Stimulated activated CD4-positive, alpha-beta T cell treated with anti-CD3 and anti-CD28 coated beads, Interleukin-15, amount 100 ng/mL, for 1 hour (primary cell): ENCODE results near the gene DENND1C.

ENCODE experiments used
- DNase-seq, 2 donors: peaks; one replicate each; pipeline ENCODE4 v3.0.0-alpha.2; 2020; ENCODE audit warnings: low read depth in 1 of 2, low spot score in 1 of 2

Gene DENND1C

GRCh38 chr19:6481541-6482342 lies at the start of gene DENND1C:
Gene DENND1C (minus strand): TSS chr19:6481787. CDS start chr19:6481695, 92 bp downstream.
- DNase-seq: peak; percentile 43 to 47

GRCh38 chr19:6530386-6531162 lies 49.0 kb upstream of the DENND1C start, which contains the start of gene TNFSF9:
Gene TNFSF9 (plus strand): TSS chr19:6531026. CDS start chr19:6531037, 11 bp downstream.
- DNase-seq: peak; percentile 73 to 76

- DNase-seq: no peak
Observed at GRCh38 chr19:6529937-6530385, 48.4 kb upstream of the DENND1C start.

- DNase-seq: no peak
Observed at GRCh38 chr19:6529351-6529750, 47.8 kb upstream of the DENND1C start.

DNA sequence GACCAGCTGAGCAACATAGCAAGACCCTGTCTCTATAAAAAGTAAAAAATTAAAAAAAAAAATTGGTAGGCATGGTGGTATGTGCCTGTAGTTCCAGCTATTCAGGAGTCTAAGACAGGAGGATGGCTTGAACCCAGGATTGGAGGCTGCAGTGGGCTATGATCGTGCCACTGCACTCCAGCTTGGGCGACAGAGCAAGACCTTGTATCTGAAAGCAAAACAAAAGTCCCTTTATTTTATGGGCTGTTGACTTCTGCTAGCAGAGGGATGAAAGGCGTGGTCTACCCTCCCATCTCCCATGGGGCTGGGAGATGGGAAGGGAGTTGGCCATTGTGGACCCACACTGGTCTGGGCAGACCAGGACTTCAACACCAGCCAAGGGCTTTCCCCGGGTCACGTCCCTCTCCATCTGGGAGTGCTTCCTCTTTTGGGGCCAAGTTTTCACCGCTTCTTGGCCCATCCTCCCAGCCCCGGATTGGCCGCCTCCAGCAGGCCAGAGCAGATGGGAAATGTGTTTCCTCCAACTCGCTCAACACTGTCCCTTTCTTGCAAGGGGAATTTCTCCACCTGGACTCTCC lies 47.0 kb upstream of the DENND1C start:
- no peak for DNase-seq

DNA sequence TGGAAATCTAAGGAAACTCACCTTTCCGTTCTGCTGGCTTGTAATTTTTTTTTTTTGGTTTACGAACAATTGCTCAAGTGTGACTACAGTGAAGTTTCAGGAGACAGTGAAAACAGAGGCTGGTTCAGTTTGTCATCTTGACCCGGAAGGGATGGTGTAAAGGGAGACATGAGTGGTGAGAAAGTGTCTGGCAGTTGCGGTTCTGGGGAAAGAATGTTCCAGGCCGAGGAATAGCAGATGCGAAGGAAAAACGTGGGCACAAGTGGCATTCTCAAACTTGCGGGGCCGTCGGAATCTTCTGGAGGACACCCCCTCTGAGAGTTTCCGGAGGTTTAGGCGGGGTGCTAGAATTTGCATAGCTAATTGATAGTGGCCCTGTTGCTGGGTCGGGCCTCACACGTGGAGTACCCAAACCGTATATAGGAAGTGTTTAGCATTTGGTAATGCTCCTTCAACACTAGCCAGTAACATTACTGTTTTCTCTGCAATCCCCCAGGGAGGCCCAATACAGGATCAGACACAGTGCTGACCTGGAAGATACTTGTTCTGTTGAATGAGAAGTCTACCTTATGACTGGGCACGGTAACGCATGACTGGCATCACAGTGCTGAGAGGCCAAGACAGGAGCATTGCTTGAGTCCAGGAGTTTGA lies 46.4 kb upstream of the DENND1C start:
- DNase-seq: no peak

DNA sequence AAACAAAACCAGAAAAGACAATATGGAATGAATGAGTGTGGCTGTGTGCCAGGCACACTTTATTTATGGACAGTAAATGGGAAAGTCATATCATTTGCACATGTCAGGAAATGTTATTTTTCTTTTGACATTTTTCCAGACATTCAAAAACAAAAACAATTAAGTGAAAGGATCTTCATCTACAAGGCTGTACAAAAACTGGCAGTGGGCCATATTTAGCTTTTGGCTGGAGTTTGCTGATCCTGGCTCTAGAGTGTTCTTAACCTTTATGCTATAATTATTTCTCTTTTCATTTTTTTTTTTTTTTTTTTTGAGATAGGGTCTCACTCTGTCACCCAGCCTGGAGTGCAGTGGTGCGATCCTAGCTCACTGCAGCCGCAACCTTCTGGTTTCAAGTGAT lies 42.7 kb upstream of the DENND1C start:
- DNase-seq: no peak

GRCh38 chr19:6522712-6523111 lies 41.1 kb upstream of the DENND1C start:
- DNase-seq: no peak

DNA sequence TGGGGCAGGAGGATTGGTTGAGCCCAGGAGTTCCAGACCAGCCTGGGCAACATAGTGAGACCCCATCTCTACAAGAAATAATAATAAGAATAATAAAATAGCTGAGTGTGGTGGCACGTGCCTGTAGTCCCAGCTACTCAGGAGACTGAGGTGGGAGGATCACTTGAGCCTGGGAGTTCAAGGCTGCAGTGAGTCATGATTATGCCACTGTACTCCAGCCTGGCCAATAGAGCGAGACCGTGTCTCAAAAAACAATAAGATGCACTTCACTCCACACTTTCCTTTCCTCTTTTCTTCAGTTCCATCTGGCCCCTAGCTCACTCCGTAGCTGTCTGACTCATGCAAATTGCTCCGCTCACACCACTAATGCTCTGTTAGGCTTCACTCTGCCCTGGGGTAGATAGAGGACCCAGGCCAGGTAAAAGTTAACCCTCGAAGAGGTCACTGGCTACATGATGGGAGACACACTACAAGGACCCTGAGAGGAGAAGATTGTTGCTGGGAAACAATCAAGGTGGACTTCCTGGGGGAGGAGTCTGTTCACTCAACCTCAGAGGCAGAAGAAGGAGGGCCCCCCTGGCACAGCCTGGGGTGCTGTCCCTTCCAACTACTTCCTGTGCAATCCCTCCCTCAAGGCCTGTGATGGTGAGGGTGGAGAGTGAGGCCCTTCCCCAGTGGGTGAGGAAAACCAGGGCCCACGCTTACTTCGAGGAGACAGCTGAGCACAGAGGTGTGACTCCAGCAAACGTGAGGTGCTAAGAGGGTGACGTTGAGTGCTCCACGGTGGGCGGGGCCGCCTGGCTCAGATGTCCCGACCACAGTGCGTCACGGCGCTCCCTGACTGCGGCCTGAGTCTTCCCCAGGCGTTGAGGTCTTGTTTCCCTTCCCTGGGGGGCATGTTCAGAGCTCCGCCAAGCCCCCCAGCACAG lies 40.4 kb upstream of the DENND1C start:
- DNase-seq: peak in 1 of 2 donors; percentile 23

DNA sequence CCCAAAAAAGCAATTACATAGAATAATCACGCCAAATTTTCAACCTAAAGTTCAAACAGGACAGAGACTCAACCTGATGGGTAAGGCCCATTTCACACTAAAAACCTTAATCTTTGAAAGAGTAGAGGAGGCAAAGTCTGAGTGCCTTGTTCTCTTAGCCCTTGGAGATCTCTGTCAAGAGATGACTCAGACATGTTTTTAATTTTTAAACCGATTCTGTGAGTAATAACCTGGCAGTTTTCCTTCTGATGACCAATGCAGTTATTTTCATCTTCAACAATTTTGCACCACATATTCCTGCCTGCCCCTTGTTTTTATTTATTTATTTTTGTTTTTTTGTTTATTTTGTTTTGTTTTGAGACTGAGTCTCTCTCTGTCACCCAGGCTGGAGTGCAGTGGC lies 37.7 kb upstream of the DENND1C start:
- DNase-seq: no peak

GRCh38 chr19:6518145-6518911 lies 36.7 kb upstream of the DENND1C start:
- no peak for DNase-seq

DNA sequence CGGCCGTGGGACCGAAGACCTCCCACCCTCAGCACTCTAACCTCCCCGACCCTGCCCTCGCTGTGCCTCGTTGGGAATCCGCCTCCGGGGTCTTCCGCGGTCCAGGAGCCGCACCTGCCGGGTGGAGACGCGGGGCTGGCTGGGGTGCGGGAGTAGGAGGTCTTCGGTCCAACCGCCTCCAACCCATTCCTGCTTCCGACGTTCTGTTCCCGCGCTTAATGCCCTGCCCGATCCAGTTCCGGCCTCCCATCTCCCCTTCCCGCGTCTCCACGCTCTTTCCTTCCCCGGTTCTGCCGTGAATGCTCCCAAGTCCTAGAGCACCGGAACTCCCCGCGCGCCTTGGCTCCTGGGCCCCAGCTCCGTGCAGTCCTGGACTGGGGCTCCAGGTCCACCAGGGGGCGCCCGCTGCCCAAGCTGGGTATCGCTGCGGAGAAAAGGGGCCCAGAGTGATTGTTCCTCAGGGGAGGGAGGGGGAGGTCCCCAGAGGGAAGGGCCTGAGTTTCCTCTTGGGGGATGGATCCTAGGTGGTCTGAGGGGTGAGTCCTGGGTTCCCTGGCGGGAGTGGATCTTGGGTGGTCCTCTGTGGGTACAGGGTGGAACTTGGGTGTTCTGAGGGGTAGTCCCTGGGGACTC lies 35.2 kb upstream of the DENND1C start:
- DNase-seq: peak; percentile 83 to 93

GRCh38 chr19:6516018-6516658 lies 34.6 kb upstream of the DENND1C start:
- peak; percentile 12 to 42 for DNase-seq

- no peak for DNase-seq
Observed at GRCh38 chr19:6514926-6515544, 33.4 kb upstream of the DENND1C start.

DNA sequence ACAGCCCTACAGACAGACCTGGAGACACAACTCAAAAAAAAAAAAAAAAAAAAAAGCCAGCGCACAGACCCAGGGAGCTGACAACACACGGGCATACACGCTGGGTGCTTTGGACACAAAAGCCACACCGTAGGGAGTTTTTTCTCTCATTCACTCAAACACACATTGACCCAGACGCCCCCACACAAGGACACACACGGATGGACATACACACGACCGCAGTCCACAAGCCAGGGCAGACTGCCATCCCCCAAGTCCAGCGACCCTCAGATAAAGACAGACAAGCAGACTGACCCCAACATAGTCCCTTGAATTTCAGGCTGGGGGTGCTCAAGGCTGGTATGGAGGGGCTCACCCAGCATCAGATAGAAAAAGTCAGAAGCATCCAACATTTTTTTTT lies 32.5 kb upstream of the DENND1C start:
- DNase-seq: no peak

DNA sequence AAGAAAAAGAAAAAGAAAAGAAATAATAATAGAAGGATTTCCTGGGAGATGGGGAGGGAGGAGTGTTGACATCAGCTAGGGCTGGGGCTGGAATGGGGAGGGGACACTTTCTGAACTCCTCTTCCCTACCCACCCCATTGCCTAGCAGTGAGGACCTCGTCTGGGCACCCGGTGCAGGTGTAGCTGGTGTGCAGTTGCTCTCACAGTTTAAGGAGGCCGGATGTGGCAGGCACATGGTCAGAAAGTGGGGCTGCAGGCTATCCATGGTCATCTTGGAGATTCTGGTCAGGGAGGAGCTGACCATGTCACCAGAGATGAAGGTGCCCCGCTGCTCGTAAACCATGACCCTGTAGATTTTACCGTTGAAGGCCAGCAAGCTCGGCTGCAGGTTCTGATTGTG lies 29.0 kb upstream of the DENND1C start:
- DNase-seq: no peak

DNA sequence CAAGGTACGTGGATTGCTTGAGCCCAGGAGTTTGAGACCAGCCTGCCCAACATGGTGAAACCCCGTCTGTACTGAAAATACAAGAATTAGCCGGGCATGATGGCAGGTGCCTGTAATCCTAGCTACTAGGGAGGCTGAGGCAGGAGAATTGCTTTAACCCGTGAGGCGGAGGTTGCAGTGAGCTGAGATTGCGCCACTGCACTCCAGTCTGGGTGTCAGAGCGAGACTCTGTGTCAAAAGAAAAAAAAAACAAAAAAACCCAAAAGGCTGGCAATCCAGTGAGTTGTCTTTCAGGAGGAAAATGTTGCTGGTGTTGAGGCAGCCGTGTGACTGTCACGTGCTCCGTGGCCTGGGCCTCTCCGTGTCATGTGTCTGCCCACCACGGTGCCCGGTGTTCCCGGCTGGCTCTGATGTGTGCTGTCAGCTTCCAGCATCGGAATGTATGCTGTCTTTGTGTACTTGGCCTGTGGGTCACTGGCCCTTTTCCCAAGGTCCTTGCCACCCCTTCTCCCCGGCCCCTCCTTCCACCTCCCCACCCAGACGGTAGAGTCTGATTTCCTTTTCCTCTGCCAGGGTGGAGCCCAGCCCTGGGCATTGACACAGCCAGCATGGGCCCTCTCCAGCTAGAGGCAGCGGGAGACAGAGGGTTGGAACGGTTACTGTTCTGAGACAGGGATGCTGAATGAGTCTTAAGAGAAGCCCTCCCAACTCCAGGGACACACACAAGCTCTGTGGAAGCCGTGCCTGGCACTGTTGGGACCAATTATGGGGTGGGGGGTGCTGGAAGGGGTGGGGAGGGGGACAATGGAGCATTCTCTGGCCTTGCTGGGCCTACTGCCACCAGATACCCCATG lies 27.8 kb upstream of the DENND1C start:
- no peak for DNase-seq
